ENCODE data around the gene SLC22A31. TPM values are rescaled to one million over a fixed set of nuclear protein-coding genes. Genes with fewer than 3 reads are reported as not detected.
"Not testable (repeated sequence)": the region's sequence is repeated elsewhere in the genome, so short reads cannot be mapped to it uniquely, and the experiment has no call there.

SLC22A31 gene
- total RNA-seq = 1.3 and 2.6 TPM in 2 replicates

DNA sequence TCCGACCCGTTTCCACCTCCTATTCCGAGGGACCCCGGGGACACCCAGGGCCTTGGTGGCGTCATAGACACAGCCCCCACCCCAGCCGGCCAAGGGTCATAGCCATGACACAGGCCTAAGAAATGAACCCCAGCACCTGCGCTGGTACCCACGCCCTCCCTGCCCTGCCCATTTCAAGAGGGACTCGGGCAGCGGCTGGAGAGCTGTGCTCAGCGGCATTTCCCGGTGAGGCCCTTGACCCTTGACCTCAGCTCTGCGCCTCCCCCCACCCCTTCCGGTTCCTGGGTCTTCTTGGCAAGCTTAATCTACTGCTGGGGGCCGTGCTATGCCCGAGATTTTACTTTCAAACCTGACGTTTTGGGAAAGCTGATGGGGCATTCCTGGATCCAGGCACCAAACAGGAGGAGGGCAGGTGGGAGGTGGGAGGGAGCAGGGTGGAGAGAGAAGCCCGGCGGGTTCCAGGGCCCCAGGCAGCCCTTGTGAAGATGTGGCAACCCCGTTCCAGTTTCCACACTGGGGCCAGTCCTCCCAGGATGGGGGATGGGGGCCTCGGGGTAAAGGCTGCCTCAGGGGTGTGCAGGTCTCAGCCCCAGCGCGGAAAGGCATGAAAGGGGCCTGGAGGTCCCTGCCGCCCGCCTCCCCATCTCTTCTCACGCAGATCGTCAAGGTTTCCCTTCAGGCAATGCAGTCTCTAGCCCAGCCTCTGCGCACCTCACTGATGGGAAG lies at the start of gene SLC22A31:
Gene SLC22A31 (minus strand): TSS at position 414 of the 726 bp plus-strand sequence. CDS start 36 bp downstream, at position 378.
- intact Hi-C loops (cut with micrococcal nuclease) = loop anchor here (2.0 kb wide), 2 partner anchors 17 to 47 kb away; partner anchors contain the start of gene ZNF778
- Mint-ChIP-seq H3K4me1 (ENCODE audit: low read depth) (no peaks in the 10 kb centered on the region), H3K27ac (no peak within 1 kb of the TSS), H3K9me3 (no peaks in the 10 kb centered on the region), H3K27me3 (ENCODE audit: insufficient read depth) (peaks cover 36% of the 10 kb centered on the region), H3K36me3 (ENCODE audit: low read depth) (no peaks in the 10 kb centered on the region), H3K4me3 (peak within 1 kb of the TSS; percentile 45)
- DNase-seq (ENCODE audit: low spot score) = no peak

DNA sequence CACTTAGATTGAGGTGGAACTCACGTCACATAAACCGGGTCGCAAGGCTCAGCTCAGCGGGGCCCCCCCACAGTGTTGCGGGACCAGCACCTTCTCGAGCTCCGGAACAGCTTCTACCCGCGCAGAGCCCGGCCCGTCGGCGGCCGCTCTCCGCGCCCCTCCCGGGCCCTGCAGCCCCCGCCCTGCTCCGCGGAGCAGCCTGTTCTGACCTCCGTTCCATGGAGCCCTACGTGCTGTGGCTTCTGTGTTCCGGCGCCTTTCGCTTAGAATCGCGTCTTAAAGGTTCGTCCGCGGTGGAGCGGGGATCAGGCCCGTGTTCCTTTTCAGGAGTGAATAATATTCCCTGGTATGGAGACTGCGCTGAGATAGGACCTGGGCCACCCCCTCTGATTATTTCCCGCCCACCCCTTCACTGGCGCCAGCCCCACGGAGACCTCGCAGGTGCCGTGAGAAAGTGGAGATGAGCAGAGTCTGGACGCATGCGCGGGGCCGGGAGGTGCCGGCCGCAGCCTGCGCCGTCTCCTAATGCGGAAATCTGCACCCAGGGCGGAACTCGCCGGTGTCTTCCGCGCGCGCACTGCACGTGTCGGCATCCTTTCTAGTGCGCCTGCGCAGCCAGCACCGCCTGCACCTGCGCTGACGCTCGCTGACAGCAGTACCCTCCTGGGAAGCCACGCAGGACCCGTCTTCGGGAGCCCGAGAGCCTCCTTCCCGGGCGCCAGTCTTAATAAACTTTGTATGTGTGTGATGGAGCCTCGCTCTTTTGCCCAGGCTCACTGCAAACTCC lies 48.1 kb upstream of the SLC22A31 start:
- intact Hi-C loops (cut with micrococcal nuclease) = loop anchor here (10.0 kb wide), 1 partner anchor 476 kb away; the partner anchor contains the start of genes VPS9D1 and ZNF276
- H3K9me3 Mint-ChIP-seq = peaks cover 9% of the 10 kb centered on the region
- H3K36me3 Mint-ChIP-seq (ENCODE audit: low read depth) = peaks cover 3% of the 10 kb centered on the region
- peaks cover 12% of the 10 kb centered on the region for H3K4me1 Mint-ChIP-seq (ENCODE audit: low read depth)
- no peak for DNase-seq (ENCODE audit: low spot score)
- H3K27ac Mint-ChIP-seq = no peak overlapping the region
- H3K4me3 Mint-ChIP-seq = peak overlapping the region; percentile 68
- H3K27me3 Mint-ChIP-seq (ENCODE audit: insufficient read depth) = peaks cover 2% of the 10 kb centered on the region

DNA sequence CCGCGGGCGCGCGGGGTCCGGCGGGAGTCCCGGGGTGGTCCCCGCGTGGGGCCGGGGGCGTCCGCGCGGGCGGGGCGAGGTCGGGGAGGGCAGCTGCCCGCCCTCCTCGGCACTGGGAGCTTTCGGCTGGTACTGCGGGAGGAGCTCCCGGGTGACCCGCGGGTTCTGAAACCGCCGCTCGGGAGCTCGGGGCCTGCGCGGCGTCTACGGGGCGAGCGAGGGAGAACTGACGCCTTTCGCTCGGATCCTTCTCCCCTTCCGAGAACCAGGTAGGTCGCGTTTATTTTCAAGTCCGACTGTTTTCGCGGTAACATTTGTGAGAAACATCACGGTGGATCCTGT lies 47.4 kb upstream of the SLC22A31 start:
- H3K27ac Mint-ChIP-seq; H3K9me3 Mint-ChIP-seq; H3K36me3 Mint-ChIP-seq (ENCODE audit: low read depth); H3K27me3 Mint-ChIP-seq (ENCODE audit: insufficient read depth); DNase-seq (ENCODE audit: low spot score): not testable (repeated sequence)
- peak overlapping the region; percentile 68 for H3K4me3 Mint-ChIP-seq
- H3K4me1 Mint-ChIP-seq (ENCODE audit: low read depth) = peaks cover 12% of the 10 kb centered on the region
- intact Hi-C loops (cut with micrococcal nuclease) = loop anchor here (1.0 to 10.0 kb wide), 7 partner anchors 10 to 627 kb away; partner anchors contain the start of genes CDH15, SLC22A31, VPS9D1 and ZNF276

DNA sequence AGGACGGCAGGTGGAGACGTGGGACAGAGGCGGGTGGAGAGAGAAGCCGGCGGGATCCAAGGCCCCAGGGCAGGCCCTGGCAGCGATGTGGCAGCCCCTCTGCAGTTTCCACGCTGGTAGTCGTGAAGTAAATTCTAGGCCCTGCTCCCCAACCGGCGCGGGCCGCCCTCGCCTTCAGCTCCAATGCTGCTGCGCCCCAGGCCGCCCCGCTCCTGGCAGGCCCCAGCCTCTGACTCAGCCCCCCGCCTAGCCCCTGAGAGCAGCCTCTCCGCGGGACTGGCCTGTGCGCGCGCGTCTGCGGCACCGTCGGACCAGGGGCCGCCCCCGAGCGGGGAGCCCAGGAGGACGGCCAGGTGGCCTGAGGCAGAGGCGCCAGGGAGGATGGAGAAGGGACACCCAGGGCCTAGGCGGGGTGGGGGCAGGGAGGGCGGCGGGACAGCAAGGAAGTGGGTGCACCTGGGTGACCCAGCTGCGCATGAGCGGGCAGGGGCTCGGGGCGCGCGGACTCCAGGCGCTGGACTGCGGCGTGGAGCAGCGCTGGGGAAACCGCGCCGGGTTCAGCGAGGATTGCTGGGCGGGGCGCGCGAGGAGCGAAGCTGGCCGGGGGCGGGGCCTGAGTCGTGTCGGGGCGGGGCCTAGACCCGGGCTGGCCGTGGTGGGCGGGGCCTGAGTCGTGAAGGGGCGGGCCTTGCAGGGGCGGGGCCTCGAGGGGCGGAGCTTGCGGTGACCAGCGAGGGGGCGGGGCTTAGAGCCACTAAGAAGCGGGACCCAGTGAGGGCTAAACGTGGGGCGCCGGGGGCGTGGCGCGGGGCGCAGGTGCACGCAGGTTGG lies 46.8 kb upstream of the SLC22A31 start:
- H3K36me3 Mint-ChIP-seq (ENCODE audit: low read depth) = peaks cover 3% of the 10 kb centered on the region
- peak; percentile 88 for DNase-seq (ENCODE audit: low spot score)
- peaks cover 9% of the 10 kb centered on the region for H3K9me3 Mint-ChIP-seq
- peak overlapping the region; percentile 66 for H3K4me3 Mint-ChIP-seq
- intact Hi-C loops (cut with micrococcal nuclease) = loop anchor here (1.0 to 10.0 kb wide), 7 partner anchors 10 to 627 kb away; partner anchors contain the start of genes CDH15, SLC22A31, VPS9D1 and ZNF276
- H3K4me1 Mint-ChIP-seq (ENCODE audit: low read depth) = peaks cover 12% of the 10 kb centered on the region
- no peak overlapping the region for H3K27ac Mint-ChIP-seq
- peaks cover 2% of the 10 kb centered on the region for H3K27me3 Mint-ChIP-seq (ENCODE audit: insufficient read depth)

DNA sequence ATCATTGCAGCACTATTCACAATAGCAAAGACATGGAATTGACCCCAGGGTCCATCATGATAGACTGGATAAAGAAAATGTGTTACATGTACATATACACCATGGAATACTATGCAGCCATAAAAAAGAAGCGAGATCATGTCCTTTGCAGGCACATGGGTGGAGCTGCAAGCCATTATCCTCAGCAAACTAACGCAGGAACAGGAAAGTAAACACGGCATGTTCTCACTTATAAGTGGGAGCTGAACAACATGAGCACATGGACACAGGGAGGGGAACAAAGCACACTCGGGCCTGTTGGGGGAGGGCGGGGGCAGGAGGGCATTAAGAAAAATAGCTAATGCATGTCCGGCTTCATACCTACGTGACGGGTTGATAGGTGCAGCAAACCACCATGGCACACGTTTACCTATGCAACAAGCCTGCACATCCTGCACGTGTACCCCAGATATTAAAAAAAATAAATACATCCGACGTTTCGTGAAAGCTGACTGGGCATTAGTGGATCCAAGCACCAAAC lies 46.1 kb upstream of the SLC22A31 start:
- H3K27me3 Mint-ChIP-seq (ENCODE audit: insufficient read depth) = peaks cover 2% of the 10 kb centered on the region
- intact Hi-C loops (cut with micrococcal nuclease) = loop anchor here (2.0 to 10.0 kb wide), 2 partner anchors 46 to 478 kb away; partner anchors contain the start of genes SLC22A31, VPS9D1 and ZNF276

DNA sequence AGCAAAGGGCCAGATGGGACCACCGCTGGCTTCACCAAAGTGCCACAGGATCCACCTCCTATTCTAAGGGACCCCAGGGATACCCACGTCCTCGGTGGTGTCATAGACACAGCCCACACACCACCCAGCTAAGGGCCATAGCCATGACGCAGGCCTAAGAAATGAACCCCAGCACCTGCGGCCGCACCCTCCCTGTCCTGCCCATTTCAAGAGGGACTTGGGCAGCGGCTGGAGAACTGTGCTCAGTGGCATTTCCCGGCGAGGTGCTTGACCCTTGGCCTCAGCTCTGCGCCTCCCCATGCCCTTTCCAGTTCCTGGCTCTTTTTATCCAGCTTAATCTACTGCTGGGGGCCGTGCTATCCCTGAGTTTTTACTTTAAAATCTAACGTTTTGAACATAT lies 44.4 kb upstream of the SLC22A31 start:
- Mint-ChIP-seq H3K27ac (no peak overlapping the region), H3K27me3 (ENCODE audit: insufficient read depth) (peaks cover 2% of the 10 kb centered on the region), H3K9me3 (peaks cover 1% of the 10 kb centered on the region), H3K4me3 (no peak overlapping the region), H3K4me1 (ENCODE audit: low read depth) (peaks cover 8% of the 10 kb centered on the region), H3K36me3 (ENCODE audit: low read depth) (no peaks in the 10 kb centered on the region)
- intact Hi-C loops (cut with micrococcal nuclease) = loop anchor here (10.0 kb wide), 1 partner anchor 480 kb away; the partner anchor contains the start of genes VPS9D1 and ZNF276
- no peak for DNase-seq (ENCODE audit: low spot score)

More for the DNA sequence above, 46.1 kb upstream of the SLC22A31 start:
- Mint-ChIP-seq H3K9me3 (peaks cover 9% of the 10 kb centered on the region), H3K4me3 (peak overlapping the region; percentile 65), H3K27ac (no peak overlapping the region), H3K36me3 (ENCODE audit: low read depth) (peaks cover 3% of the 10 kb centered on the region), H3K4me1 (ENCODE audit: low read depth) (peaks cover 12% of the 10 kb centered on the region)
- no peak for DNase-seq (ENCODE audit: low spot score)

DNA sequence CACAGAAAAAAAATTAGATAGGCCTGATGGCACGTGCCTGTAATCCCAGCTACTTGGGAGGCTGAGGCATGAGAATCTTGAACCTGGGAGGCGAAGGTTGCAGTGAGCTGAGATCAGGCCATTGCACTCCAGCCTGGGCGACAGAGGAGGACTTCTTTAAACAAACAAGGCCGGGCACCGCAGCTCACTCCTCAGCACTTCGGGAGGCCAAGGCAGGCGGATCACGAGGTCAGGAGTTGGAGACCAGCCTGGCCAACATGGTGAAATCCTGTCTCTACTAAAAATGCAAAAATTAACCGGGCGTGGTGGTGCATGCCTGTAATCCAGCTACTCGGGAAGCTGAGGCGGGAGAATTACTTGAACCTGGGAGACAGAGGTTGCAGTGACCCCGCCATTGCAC lies 43.9 kb upstream of the SLC22A31 start:
- H3K36me3 Mint-ChIP-seq (ENCODE audit: low read depth); H3K4me3 Mint-ChIP-seq; H3K4me1 Mint-ChIP-seq (ENCODE audit: low read depth); H3K27ac Mint-ChIP-seq; H3K27me3 Mint-ChIP-seq (ENCODE audit: insufficient read depth); DNase-seq (ENCODE audit: low spot score); H3K9me3 Mint-ChIP-seq: not testable (repeated sequence)
- intact Hi-C loops (cut with micrococcal nuclease) = loop anchor here (10.0 kb wide), 1 partner anchor 481 kb away; the partner anchor contains the start of genes VPS9D1 and ZNF276

DNA sequence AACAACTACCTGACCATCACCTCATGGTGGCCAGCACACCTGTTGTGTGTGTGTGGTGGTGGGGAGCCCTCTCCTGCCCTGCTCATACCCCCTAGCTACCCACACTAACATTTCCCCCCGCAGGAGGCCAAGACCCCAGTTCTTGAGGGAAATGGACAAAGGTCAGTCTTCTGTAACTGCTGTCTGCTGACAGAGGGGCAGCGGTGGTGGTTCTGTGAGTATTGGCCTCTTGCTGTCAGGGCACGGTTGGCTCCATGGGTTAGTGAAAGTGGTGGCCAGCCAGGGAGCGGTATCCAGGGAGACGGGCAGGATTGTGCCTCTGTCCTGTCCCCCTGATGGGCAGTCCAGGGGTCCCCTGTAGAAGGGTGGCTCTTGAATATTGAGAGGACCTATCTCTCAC lies 43.3 kb upstream of the SLC22A31 start:
- H3K27ac Mint-ChIP-seq = no peak overlapping the region

DNA sequence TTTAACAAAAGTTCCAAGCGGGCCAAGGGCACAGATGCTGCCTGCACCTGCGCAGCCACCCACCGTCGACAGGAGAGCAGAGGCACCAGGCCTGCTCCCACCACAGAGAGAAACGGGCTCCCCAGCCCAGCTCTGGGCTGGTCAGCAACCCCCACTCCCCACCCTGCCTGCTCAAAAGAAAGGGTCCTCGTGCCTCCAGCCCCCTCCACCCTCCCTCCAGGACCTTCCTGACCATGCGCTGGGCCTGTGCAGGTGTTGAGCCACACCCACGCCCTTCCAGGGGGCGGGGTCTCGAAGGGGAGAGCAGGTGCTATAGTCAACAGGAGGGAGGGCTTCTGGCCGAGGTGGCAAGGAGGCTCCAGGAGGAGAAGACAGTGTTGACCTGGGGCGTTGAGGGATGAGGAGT lies 42.5 kb upstream of the SLC22A31 start:
- H3K27ac Mint-ChIP-seq = no peak overlapping the region
- H3K36me3 Mint-ChIP-seq (ENCODE audit: low read depth) = no peaks in the 10 kb centered on the region
- H3K9me3 Mint-ChIP-seq = no peaks in the 10 kb centered on the region
- intact Hi-C loops (cut with micrococcal nuclease) = loop anchor here (10.0 kb wide), 1 partner anchor 482 kb away; the partner anchor contains the start of genes VPS9D1 and ZNF276
- peak overlapping the region; percentile 56 for H3K4me3 Mint-ChIP-seq
- DNase-seq (ENCODE audit: low spot score) = no peak
- H3K27me3 Mint-ChIP-seq (ENCODE audit: insufficient read depth) = peaks cover 2% of the 10 kb centered on the region
- H3K4me1 Mint-ChIP-seq (ENCODE audit: low read depth) = peaks cover 8% of the 10 kb centered on the region

More for the DNA sequence above, 43.3 kb upstream of the SLC22A31 start:
- Mint-ChIP-seq H3K4me3 (peak overlapping the region; percentile 22), H3K27me3 (ENCODE audit: insufficient read depth) (peaks cover 2% of the 10 kb centered on the region), H3K4me1 (ENCODE audit: low read depth) (peaks cover 8% of the 10 kb centered on the region), H3K36me3 (ENCODE audit: low read depth) (no peaks in the 10 kb centered on the region), H3K9me3 (no peaks in the 10 kb centered on the region)
- intact Hi-C loops (cut with micrococcal nuclease) = loop anchor here (10.0 kb wide), 1 partner anchor 481 kb away; the partner anchor contains the start of genes VPS9D1 and ZNF276
- no peak for DNase-seq (ENCODE audit: low spot score)

DNA sequence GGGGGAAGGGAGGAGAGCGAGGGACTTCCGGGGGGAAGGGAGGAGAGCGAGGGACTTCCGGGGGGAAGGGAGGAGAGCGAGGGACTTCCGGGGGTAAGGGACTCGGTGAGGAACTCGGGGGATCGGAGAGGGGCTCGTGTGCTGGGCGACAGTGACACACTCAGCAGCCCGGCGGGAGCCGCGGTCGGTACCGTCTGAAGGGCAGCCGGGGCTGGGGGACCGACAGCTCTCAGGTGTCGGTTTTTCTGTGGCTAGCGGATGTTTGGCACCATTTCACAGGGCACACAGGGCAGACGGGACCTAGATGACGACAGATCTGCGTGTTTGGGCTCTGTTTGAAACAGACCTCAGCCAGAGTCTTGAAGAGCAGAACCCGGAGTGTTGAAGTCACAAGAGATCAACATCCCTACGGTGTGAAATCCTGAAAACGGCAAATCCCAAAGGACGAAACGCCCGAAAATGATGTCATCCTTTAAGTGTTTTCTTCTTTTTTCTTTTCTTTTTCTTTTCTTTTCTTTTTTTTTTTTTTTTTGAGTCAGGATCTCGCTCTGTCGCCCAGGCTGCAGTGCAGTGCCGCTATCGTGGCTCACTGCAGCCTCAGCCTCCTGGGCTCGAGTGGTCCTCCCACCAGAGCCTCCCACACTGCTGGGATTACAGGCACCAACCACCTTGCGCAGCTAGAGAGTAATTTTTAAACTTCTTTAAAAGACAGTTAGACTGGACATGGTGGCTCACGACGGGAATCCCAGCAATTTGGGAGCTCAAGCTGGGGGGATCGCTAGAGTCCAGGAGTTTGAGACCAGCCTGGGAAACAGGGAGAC lies 41.1 kb upstream of the SLC22A31 start:
- Mint-ChIP-seq H3K4me1 (ENCODE audit: low read depth) (peaks cover 5% of the 10 kb centered on the region), H3K4me3 (peak overlapping the region; percentile 95), H3K9me3 (no peaks in the 10 kb centered on the region), H3K27ac (peak overlapping the region; percentile 97), H3K27me3 (ENCODE audit: insufficient read depth) (peaks cover 2% of the 10 kb centered on the region), H3K36me3 (ENCODE audit: low read depth) (no peaks in the 10 kb centered on the region)
- intact Hi-C loops (cut with micrococcal nuclease) = loop anchor here (1.0 to 10.0 kb wide), 4 partner anchors 24 to 483 kb away; partner anchors contain the start of genes RPL13, SPG7, VPS9D1 and ZNF276
- DNase-seq (ENCODE audit: low spot score) = peak; percentile 72

DNA sequence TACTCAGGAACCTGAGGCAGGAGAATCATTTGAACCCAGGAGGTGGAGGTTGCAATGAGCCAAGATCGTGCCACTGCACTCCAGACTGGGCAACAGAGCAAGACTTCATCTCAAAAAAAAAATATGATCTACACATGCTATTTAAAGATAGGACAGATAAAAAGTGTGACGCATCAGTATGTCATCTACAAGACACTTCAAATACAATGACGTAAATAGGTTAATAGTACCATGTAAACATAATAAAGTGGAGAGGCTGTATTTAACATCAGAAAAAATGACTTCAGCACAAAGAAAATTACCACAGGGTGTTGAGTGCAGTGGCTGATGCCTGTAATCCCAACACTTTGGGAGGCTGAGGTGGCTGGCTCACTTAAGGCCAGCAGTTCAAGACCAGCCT lies 37.4 kb upstream of the SLC22A31 start:
- Mint-ChIP-seq H3K27me3 (ENCODE audit: insufficient read depth) (no peaks in the 10 kb centered on the region), H3K36me3 (ENCODE audit: low read depth) (peaks cover 14% of the 10 kb centered on the region), H3K4me3 (no peak overlapping the region), H3K4me1 (ENCODE audit: low read depth) (no peaks in the 10 kb centered on the region), H3K9me3 (no peaks in the 10 kb centered on the region), H3K27ac (no peak overlapping the region)
- DNase-seq (ENCODE audit: low spot score) = no peak
- intact Hi-C loops (cut with micrococcal nuclease) = no loop called here

Data from activated T-helper 1 cell treated with anti-CD3 and anti-CD28 coated beads, Interleukin-12 subunit alpha, Interleukin-12 subunit beta, Interleukin-2, Interleukin-4 antibody, amounts not matched to agents 30 ng/mL and 10 ng/mL and 1 ng/mL, durations not matched to agents 14 hours and 24 hours and 36 hours (primary cell).